RPMI8226 (cell line): ENCODE results near the gene EIF4H.

Experiments used
- DNase-seq: peaks from one replicate; pipeline ENCODE4 v3.0.0-alpha.2; 2015

EIF4H gene

DNA sequence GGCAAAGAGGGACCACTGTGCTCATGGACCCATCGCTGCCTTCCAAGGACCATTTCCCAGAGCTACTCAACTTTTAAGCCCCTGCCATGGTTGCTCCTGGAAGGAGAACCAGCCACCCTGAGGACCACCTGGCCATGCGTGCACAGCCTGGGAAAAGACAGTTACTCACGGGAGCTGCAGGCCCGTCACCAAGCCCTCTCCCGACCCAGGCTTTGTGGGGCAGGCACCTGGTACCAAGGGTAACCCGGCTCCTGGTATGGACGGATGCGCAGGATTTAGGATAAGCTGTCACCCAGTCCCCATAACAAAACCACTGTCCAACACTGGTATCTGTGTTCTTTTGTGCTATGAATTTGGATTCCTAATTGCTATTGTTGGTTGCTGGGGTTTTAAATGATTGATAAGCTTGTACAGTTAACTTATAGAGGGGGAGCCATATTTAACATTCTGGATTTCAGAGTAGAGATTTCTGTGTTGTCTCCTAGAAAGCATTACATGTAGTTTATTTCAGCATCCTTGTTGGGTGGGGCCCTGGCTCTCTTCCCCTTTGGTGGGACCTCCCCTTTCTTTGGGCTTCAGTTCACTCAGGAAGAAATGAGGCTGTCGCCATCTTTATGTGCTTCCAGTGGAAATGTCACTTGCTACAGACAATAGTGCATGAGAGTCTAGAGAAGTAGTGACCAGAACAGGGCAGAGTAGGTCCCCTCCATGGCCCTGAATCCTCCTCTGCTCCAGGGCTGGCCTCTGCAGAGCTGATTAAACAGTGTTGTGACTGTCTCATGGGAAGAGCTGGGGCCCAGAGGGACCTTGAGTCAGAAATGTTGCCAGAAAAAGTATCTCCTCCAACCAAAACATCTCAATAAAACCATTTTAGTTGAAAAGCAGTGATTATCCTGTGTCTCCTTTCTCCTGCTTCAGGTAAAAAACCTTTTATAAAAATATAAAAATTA is 55.1 kb downstream of the EIF4H start:
- no peak for DNase-seq

DNA sequence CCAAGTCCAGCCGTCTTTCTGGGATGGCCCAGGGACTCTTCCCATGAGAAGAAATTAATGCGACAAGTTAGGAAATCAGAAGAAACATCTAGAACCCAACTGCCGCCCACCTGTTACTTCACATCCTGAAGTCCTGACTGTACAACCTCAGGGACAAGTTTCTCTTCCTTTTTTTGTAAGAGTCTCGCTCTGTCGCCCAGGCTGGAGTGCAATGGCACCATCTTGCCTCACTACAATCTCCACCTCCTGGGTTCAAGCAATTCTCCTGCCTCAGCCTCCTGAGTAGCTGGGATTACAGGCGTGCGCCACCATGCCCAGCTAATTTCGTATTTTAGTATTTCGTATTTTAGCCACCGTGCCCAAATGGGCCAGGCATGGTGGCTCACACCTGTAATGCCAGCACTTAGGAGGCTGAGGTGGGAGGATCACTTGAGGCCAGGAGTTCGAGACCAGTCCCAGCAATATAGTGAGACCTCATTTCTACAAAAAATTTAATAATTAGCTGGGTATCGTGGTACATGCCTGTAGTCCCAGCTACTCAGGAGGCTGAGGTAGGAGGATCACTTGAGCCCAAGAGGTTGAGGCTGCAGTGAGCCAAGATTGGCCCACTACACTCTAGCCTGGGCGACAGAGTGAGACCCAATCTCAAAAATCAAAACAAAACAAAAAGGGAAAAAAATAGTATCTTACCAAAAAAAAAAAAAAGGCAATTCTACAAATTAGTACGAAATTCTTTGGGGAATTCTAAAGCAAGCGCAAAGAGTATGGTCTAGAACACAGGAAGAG is 56.5 kb downstream of the EIF4H start:
- no peak for DNase-seq

DNA sequence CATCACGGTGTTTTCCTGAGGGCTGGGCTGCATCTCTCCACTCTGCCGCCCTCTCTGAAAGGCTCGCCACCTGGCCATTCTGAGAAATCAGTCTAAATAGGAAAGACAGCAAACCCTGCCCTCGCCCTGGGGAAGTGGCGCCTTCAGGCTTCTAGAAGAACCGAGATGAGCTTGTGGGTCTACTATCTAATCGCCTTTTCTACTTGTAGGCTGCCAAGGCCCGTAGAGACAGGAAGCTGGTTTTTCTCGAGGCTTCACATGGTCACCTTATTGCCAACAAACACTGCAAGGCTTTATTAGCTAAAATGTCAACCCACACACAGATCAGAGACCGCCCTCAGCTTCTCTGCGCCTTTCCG is 57.1 kb downstream of the EIF4H start:
- no peak for DNase-seq

DNA sequence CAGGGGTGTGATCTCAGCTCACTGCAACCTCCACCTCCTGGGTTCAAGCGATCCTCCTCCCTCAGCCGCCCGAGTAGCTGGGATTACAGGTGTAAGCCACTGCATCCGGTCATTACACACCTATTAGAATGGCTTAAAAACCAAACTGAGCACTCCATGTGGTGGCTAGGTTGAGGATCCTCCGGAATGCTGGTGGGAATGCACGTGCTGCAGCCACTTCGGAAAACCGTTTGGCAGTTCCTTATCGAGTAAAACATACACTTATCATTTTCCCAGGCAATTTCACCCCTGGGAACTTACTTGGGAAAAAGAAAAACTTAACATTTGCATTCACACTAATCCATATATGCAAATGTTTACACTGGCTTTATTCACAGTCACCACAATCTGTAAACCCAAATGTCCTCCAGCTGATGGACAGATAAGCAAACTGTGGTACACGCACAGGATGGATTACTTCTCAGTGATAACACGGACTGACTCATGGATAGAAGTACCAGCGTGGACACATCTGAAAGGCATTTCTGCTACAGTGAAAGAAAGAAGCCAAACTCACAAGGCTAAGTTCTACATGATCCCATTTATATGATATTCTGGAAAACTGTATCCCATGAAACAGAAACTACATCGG is 59.6 kb downstream of the EIF4H start:
- no peak for DNase-seq

DNA sequence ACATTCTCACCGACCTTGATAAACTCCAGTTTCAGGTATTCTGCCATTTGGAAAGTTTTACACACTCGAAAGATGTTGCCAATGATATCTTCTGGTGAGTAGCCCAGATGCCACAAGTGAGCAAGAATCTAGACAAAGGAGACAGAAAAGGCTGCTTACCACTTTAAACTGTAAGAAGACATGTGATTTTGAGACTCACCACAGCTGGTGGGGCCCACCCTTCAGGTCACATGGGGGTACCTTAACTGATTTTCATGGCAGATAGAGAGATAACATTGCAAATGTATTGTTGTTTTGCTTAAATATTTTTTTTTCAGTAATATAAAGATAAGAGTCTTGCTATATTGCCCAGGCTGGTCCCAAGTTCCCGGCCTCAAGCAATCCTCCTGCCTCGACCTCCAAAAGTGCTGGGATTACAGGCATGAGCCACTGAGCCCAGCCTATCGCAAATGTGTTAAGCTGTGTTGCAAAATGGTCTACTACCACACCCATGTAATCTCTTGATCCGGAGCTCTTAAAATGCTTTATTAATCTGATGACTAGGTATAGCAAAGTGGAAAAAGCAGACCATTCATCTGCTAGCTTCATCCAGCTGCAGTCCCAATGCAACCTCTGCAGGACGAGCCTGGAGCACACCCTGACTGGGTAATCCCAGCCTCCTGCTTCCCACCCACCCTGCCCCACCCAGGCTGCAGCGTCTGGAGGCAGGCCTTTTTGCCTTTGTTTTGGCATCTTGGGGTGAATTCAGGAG is 61.5 kb downstream of the EIF4H start:
- no peak for DNase-seq

DNA sequence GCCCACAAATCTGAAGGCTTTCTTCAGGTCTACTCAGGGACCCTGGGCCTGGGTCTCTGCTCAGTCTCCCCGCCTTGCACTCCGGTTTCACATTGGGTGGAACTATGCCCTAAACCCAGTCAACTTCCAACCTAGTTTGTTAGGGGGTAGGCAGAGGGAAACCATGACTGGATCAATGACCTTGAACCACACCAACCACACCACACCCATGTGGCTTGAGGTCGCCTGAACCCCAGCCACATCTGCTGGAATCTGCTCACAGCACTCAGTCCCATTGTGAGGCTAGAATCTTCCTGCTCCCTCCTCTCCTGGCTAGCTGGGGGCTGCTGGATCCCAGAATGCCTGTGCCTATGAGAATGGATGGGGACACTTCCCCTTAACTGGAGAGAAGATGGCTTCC is 62.1 kb downstream of the EIF4H start:
- DNase-seq, result no peak

DNA sequence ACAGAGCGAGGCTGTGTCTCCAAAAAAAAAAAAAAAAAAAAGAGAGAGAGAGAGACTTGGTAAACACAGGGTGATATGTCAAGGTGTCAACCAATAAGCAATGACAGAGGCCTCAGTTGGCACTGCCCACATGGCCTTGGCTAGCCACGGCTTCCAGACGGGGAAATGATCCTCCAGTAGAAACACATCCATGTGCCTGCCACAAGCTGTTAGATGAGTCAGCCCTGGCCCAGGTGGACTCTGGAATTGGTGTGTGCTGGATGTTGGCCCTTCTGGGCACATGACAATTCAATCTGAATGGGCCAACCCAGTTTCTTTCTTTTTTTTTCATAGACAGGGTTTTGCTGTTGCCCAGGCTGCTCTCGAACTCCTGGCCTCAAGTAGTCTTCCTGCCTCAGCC is 66.3 kb downstream of the EIF4H start:
- DNase-seq, result no peak

DNA sequence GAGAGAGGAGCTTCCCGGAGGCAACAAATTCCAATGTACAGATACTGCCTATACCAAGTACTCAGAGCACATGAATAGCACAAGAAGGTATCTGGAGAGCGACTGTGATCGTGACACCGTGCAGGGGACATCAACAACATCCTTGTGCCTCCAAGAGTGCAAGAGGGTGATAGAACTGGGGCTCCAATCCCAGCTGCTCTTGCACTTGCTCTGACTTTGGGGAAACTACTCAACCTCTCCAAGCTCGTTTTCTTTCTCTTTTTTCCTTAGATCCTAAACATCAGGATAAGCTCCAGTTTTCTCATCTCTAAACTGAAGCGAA is 67.9 kb downstream of the EIF4H start:
- DNase-seq, result no peak

DNA sequence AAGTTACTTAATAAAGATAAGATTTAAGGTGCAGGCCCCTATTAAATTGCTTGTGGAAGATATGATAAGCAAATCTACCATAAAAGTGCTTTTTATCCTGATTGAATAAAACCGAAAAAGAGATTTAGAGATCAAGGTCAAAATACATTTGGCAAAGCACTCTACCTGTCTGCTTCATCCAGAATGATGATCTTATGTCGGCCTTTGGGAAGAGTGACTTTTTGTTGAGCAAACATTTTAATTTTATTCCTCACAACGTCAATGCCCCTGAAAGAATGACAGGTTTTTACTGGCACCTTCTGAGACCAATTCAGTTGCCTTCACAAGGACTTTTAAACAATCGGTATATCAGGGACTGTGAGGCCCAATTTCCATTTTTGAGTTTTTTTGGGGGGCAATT is 72.3 kb downstream of the EIF4H start:
- DNase-seq, result no peak
